Measurements from ENCODE around the gene TGFB1.
A peak's percentile ranks its signal among the peaks of the same experiment; 100 is the strongest.

The TGFB1 gene

GRCh38 chr19:41288673-41289530 lies 64.8 kb downstream of the TGFB1 start:
- Mint-ChIP-seq H3K27ac (peak overlapping the region; percentile 29), H3K9me3 (no peaks in the 10 kb centered on the region), H3K36me3 (ENCODE audit: low read depth) (peaks cover 81% of the 10 kb centered on the region), H3K4me3 (no peak overlapping the region), H3K4me1 (peaks cover 5% of the 10 kb centered on the region), H3K27me3 (ENCODE audit: low read depth, poor library complexity) (peaks cover 3% of the 10 kb centered on the region)
- DNase-seq, result no peak
- TF ChIP-seq, protein P1, sequence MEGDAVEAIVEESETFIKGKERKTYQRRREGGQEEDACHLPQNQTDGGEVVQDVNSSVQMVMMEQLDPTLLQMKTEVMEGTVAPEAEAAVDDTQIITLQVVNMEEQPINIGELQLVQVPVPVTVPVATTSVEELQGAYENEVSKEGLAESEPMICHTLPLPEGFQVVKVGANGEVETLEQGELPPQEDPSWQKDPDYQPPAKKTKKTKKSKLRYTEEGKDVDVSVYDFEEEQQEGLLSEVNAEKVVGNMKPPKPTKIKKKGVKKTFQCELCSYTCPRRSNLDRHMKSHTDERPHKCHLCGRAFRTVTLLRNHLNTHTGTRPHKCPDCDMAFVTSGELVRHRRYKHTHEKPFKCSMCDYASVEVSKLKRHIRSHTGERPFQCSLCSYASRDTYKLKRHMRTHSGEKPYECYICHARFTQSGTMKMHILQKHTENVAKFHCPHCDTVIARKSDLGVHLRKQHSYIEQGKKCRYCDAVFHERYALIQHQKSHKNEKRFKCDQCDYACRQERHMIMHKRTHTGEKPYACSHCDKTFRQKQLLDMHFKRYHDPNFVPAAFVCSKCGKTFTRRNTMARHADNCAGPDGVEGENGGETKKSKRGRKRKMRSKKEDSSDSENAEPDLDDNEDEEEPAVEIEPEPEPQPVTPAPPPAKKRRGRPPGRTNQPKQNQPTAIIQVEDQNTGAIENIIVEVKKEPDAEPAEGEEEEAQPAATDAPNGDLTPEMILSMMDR (IDR thresholded peaks at IDR 0.05), result no peak

Data from nephron progenitor cell (in vitro differentiated cells).